GM18868 (cell line): ENCODE data around the gene ZFYVE19.
"Not testable (repeated sequence)": the region's sequence is repeated elsewhere in the genome, so short reads cannot be mapped to it uniquely, and the experiment has no call there.

Source experiments
- ATAC-seq: cut with Tn5 transposase; IDR thresholded peaks from one replicate; pipeline ENCODE4 v1.9.1; 2021; ENCODE audit warnings: mild to moderate bottlenecking, moderate library complexity; ENCODE audit not compliant: unreplicated experiment

Gene ZFYVE19

DNA sequence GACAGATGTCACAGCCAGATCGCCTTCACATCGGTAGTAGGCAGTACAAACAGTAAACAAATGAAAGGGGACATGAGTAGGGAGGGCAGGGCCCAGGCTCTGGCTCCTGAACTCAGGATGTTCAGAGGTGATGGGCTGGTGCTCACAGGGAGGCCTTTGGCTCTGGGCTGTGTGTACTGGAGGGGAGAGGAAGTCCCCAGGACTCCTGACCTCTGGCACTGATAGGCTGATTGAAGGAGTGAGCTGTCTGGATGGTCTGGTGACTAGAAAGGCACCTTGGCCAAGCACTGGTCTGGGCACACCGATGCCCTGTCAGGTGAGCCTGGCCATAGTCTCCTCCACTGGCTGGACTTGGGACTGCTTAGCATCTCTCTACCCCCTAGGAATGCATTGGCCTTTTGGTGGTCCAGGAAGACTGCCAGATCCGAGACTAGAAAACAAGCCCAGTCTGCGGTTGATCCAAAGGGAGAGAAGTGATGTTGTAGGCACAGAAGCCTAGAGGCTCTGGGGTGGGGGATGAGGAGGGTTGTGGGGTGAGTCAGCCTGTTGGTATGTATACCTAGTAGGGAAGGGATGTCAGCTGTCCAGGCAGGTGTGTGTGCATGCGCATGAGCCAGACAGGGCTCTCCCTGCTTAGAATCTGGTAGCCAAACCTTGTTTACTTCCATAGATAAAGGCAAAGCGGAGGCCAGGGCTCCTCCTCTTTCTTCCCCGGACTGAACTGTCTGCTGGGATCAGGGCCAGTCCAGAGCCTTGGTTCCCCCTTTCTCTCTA lies 38.8 kb downstream of the ZFYVE19 start:
- no peak for ATAC-seq

DNA sequence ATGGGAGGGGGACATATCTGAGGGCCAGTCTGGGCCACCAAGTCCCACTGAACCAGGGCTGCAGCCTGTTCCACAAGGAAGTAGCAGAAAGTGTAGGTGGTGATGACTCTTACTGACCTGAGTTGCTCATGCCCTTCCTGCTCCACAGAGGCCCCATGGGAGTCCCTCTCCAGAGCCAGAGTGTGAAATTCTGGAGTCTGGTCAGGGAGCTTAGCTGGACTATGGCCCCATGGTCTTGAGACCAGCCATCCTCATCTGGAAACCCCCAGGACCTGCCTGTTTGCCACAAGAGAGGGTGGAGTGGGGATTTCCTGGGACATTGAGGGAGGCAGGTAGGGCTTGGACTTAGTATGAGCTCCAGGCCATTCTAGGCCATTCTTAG lies 39.9 kb downstream of the ZFYVE19 start:
- peak; percentile 18 for ATAC-seq

DNA sequence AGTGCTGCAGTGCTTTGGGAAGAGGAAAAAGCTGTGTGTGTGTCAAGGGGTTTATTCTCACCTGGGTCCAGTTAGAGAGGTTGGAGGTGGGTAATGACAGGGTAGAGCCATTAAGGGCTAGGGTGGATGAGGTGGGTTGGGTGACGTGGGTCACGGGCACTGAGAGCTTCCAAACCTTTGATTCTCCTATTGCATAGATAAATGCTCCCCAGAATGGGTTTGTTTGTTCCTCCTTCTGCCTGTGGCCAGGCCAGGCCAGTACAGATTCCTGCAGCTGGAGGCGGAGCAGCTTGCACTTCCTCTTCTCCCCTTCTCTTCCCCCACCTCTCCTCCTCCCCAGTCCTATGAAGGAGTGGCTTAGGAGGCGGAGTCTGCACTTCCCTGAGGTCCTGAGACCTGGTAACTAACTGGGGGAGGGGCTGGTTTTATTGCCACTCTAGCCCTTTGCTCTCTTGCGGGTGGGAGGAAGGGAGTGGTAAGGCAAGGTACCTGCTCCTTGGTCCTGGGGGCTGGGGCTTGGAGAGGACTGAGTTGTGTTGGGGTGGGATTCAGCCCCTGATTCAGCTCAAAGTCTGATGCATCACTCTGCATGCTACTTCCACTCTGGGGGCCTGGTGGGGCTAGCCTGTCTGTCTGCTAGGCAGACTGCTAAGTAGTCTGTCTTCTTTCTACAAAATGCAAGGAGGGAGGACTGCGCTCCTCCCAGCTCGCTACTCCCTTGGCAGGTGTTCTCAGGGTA lies 40.5 kb downstream of the ZFYVE19 start:
- ATAC-seq, result peak; percentile 71

DNA sequence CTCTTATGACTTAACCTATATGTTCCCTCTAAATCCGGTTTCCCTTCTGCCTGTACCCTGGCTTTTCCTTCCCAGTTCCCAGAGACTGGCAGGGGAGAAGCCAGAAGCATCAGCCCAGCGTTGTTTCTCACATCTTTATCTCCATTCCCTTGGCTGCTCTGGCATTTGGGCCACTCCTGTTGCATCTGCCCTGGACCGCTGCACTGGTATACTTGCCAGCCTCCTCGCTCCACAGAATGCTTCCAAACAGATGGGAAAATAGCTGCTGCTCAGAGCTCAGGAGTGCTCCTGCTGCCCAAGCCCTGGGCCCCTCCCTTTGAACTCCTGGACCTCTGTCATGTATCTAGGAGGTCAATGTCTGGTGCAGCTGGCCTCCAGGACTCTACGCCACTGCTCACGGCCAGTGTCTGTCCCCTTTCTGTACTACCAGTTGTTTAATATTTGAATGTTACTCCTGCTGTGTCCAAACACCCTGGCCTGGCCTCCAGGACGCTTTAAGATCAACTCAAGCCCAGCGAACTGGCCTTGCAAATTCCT lies 43.8 kb downstream of the ZFYVE19 start:
- no peak for ATAC-seq

DNA sequence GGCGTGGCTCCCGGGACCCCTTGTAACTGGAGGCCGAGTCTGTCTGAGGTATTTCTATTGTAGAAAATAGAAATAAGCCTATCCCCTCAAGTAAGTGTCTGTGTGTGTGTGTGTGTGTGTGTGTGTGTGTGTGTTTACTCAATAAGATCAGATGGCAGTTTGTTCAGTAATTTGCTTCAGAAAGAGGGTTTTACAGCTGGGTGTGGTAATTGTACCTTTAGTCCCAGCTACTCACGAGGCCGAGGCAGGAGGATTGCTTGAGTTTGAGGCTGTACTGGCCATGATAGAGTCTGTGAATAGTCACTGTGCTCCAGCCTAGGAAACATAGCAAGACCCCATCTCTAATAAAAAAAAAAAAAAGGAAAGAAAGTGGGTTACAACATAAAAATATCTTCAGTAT lies 45.6 kb downstream of the ZFYVE19 start:
- ATAC-seq, result no peak

DNA sequence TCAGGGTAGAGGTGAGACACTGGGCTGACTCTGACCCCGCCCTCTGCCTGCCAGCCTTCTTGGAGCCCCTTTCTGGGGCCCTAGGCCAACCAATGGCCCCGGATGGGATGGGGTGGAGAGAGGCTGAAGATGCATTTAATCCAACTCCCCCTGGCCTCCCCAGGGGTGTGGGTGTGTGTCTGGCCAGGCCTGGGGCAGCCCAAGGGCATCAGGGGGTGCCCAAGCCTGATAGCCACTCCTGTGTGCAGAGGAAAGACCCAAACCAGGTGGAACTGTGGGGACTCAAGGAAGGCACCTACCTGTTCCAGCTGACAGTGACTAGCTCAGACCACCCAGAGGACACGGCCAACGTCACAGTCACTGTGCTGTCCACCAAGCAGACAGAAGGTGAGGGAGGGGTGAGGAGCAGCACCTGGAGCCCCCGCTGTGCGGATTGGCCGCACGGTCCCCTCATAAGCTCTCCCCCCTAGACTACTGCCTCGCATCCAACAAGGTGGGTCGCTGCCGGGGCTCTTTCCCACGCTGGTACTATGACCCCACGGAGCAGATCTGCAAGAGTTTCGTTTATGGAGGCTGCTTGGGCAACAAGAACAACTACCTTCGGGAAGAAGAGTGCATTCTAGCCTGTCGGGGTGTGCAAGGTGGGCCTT lies 46.5 kb downstream of the ZFYVE19 start:
- ATAC-seq, result no peak

DNA sequence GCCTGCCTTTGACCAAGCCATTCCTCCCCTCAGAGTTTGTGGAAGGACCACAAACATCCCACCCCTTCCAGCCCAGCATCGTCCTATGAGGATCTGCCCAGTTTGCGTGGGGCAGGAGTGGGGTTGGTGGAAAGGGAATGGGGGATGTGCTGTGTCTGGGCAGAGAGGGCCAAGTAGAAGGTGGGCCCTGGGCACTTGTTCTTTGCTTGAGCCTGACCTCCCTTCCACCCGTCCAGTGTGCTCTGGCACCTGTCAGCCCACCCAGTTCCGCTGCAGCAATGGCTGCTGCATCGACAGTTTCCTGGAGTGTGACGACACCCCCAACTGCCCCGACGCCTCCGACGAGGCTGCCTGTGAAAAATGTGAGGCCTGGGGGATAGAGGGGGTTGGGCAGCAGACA lies 47.3 kb downstream of the ZFYVE19 start:
- ATAC-seq, result no peak

DNA sequence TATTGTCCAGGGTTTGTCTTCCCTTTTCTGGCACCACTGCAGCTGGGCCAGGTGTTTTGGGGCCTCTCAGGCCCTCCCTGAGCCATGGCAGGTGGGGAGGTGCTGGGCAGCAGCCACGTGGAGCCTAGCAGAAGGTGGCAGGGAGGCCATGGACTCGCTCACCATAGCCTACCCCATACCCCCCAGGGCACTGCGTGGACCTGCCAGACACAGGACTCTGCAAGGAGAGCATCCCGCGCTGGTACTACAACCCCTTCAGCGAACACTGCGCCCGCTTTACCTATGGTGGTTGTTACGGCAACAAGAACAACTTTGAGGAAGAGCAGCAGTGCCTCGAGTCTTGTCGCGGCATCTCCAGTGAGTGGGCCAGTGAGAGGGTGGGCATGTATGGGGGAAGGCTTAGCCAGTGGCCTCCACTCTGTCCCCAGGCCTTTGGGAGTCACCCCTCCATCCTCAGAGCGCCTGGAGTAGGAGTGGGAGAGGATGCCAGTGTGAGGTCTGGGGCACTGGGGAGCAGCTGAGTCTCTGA lies 48.9 kb downstream of the ZFYVE19 start:
- no peak for ATAC-seq

DNA sequence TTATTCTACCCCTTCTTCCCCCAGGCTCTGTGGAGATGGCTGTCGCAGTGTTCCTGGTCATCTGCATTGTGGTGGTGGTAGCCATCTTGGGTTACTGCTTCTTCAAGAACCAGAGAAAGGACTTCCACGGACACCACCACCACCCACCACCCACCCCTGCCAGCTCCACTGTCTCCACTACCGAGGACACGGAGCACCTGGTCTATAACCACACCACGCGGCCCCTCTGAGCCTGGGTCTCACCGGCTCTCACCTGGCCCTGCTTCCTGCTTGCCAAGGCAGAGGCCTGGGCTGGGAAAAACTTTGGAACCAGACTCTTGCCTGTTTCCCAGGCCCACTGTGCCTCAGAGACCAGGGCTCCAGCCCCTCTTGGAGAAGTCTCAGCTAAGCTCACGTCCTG lies 49.9 kb downstream of the ZFYVE19 start:
- ATAC-seq, result no peak

DNA sequence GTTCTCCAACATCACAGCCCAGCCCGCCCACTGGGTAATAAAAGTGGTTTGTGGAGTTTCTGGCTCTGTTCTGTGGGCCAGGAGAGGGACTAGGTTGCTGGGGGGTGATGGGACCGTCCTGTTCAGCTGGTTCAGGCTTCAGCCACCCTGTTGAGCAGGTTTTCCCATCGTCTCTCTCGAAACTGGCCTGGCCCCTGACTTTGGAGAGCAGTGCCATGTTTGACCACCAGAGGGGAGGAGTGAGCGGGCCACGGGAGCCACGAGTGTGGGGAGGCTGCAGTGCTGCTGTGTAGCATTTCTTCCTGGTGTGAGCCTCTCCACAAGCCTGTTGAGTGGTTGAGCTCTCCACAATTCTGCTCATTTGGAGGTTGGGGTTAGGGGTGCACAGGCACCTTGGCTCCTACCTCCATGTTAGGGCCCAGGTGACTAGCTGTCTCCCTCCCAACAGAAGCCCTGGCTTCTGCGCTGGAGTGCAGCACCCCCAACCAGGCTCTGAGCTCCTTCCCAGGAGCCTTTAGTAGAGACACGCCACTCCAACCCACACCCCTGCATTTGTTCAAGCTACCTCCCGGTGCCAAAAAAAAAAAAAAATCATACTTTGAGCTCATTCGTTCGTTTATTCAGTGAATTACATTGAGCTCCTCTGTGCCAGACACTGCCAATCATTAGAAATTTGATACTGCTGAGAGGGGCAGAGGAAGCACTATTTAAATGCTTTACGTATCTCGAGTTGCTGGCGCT lies 50.9 kb downstream of the ZFYVE19 start:
- ATAC-seq, result peak; percentile 51

DNA sequence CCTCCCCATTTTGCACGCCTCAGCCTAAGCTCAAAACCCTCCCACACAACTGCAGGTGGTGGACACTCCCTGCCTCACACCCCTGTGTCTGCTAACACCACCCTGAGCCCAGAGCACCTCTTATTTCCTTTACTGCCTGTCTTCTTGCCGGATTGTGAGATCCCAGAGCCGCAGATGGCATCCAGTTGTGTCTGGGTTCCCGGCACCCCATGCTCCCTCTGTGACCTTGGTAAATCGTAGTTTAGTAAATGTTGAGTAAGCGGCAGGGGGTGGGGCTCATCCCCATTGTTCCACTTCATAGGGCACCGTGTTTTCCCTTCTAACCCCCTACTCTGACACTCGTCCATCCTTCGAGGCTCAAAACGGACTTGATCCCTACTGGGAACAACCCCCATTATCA lies 51.8 kb downstream of the ZFYVE19 start:
- no peak for ATAC-seq

DNA sequence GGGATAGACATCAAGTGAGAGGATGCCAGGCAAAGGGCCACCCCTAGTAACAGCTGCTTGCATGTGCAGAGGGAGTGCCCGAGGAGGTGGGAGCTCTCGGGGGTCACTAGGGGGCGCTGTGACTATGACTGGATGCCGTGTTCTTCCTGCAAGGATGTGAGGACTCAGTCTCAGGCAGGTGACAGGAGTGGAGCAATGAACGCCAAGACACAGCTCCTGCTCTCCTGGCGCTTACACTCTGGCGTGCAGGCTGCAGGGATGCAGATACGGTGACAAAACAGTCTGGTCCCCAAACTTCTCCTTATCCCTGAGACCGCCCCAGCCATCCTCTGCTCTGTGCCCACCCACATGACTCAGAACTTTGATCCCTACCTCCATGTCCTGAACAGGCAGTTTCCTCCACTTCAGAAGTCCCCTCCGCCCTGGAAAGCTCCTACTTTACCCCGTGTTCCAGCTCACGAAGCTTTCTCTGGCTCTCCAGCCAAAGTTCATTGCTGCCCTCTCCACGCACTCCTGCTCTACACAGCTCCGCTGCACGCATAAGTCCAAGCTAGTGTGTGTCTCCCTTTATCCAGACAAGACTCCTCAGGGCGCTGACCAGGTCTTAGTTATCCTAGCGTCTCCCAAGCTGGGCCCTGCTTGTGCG lies 52.4 kb downstream of the ZFYVE19 start:
- peak; percentile 77 for ATAC-seq

DNA sequence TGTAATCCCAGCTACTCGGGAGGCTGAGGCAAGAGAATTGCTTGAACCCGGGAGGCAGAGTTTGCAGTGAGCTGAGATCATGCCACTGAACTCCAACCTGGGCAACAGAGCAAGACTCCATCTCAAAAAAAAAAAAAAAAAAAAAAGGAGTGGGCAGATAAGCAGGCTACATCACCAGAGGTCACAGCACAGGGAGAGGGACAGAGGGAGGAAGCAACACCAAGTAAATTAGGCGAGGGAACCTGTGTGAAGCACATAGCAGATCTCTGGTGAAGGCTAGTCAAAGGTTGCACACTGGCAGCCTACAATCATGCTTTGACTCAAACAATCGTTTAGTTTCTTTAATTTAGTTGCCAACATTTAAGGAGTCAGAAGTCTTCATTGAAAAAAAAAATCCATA lies 54.3 kb downstream of the ZFYVE19 start:
- not testable (repeated sequence) for ATAC-seq

DNA sequence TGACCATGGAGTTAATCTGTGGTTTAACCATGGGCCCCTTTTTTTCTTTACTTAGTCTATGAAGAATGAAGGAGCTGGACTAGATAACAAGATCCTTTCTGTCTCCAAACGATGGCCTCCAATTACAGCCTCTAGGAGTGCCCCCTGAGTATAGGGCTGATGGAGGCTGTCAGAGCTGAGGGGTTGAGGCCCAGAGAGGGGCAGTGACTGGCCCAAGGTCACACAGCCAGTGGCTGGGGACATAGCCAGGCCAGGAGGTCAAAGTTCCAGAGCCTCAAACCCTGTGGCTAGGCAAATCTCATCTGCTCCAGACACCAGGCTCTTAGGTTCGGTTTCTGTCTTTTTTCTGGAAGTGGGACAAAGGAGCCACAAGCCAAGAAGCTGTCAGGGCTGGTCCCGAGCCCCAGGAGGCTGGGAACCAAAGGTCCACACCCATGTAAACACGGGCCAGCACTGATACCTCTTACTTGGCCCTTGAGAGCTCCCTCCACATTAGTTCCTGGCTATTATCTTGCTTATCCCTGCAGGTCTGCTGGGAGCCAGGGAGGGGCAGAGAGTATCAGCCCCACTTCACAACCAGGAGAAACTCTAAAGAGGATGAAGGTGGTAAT lies 56.9 kb downstream of the ZFYVE19 start:
- ATAC-seq, result no peak
